ENCODE data around the gene SHKBP1.

GRCh38 chr19:40599331-40599901 is 22.7 kb downstream of the SHKBP1 start:
- TF ChIP-seq CTCF (IDR thresholded peaks at IDR 0.05; ENCODE audit: low read depth, low read length) (no peak), EZH2phosphoT487 (IDR thresholded peaks at IDR 0.05; ENCODE audit: low read depth) (no peak)

Measured in OCI-LY3 (cell line).